Measurements from ENCODE around the gene ADAMTSL1.

Gene ADAMTSL1

DNA sequence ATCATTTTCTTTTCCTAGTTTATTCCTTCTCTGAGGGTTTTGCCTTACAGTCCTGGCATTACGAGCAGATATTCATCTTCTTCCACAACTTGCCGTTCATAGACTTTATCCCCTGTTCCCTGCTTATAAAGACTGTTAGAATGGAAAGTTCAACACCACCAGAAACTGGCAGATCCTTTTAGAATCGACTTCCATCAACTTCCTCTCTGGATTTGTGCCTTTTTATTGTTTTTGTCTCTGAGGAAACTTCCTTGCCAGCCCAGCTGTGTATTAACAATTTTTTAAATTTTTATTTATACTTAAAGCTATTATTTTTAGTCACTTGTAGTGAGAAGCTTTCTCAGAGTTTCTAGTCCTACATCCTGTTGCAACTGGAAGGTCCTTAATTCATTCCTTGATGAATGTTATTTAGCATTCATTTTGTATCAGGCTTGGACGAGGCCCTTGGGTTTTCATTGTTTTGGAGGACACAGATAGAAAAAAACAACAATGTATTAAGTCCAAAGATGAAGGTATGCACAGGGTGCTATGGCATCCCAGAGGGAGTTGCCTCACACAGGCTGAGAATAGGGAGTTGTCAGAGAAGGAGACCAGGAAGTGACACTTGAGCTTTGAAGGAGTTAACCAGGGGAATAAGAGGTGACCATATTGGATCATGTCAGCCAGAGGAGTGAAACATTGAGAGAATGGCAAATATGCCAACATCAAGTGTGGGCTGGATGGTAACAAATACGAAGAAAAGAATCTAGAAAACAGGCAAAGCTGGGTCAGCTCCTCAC is 81.3 kb downstream of the ADAMTSL1 start:
- DNase-seq, result no peak

DNA sequence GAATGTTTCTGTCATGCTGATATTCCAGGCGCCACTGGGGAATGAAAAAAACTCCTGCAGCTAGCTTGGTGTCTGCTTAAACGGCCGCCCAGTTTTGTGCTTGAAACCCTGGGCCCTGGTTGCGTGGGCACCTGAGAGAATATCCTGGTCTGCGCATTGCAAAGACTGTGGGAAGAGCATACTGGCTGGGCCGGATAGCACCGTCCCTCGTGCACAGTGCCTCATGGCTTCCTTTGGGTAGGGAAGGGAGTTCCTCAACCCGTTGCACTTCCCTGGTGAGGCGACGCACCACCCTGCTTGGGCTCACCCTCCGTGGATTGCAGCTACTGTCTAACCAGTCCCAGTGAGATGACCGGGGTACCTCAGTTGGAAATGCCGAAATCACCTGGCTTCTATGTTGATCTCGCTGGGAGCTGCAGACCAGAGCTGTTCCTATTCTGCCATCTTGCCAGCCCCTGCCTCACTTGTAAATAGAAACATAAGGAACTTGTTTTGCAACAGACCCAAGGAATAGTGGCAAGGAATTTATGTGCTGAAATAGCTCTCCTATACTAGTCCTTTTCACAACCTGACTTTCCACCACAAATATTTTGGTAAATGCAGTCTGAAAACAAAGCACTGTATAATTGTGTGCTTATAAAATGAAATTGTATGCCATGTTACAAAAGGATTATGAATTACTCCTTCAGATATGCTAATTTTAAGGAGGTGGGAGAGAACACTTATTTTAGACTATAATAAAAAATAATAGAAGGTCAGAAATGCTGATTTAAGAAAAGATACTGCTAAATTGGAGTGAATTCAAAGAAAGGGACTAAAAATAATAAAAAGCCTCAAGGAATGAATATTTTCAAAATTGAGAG is 90.3 kb downstream of the ADAMTSL1 start:
- DNase-seq, result no peak

DNA sequence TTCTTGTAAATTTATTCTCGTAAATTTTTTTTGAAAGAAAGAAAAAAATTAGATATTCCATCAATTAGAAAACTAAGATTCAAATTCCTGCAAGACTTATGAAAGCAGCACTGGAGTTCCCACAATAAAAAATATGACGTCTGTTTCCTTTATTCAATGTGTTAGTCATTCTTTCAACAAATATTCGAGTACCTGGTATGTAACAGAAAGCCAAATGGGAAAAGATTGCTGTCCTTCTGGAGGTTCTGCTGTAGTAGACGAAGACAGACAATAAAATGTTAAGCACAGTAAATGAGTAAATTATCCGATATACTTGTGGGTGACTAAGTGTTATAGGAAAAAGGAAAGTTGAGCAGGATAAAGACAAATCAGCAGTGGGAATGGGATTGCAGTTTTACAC is 92.2 kb downstream of the ADAMTSL1 start:
- DNase-seq, result no peak

DNA sequence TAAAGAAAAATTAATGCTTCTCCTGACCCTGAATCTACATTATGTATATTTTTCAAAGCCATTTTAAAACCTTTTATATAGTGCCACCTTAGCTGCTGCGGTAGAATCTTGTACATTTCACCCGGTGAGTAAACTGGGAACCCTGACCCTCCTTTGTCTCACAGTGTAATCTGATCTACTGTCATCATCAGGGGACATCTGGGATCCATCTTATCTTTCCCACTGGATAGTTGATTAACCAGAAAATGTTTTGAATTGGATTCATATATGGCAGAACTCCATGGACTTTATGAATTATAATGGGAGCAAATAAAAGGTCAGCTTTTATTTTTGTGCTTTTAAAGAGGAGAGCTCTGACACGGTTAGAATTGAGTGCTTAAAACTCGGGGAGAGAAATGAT is 95.0 kb downstream of the ADAMTSL1 start:
- no peak for DNase-seq

DNA sequence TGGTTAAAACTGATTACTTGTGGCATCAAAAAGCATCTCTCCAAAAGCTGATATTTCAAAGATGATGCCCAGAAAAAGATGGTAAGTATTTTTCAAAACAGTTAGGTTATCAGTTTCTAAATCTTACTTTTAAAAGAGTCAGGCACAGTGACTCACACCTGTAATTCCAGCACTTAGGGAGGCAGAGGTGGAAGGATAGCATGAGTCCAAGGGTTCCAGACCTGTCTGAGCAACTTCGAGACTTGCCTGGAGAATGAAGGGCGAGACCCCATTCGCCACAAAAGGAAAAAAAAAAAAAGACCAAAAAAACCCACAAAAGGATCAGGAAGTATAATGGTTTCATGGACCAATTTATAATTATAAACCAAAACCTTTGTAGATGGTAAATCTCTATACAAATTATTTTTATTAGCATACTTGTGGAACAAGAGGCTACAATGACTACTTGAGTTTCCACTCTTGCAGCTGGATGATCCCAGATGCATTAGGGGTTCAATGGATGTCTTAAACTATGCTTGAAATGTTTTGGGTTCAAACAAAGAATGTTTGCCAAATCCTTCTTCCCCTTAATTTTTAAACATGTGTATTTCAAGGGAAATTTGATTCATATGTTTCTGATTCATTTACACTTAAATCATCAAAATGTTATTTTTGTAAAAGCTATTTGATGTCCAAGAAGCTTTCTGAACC is 96.1 kb downstream of the ADAMTSL1 start:
- no peak for DNase-seq

DNA sequence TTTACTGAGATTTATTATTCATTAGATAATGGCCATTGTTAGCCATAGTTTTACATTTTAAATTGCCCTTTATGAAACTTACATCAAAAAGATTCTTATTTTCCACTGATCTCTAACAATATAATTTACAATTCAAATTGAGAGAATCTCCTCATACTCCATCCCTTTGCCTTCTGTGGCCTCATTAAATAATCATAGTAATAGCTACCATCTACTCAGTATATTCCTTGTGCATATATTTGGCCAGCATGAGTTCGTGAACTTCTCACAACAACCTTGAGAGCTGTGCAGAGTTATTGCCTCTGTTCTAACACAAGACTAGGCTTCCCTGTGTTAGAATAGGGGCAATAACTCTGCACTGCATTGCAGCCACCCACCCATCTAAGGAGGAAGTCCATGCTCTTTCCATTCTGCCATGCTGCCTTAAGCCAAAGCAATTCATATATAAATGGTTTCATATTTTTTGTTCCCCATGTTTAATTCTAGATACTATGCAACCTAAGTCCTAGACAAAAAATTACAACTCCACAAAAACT is 99.1 kb downstream of the ADAMTSL1 start:
- DNase-seq, result no peak

DNA sequence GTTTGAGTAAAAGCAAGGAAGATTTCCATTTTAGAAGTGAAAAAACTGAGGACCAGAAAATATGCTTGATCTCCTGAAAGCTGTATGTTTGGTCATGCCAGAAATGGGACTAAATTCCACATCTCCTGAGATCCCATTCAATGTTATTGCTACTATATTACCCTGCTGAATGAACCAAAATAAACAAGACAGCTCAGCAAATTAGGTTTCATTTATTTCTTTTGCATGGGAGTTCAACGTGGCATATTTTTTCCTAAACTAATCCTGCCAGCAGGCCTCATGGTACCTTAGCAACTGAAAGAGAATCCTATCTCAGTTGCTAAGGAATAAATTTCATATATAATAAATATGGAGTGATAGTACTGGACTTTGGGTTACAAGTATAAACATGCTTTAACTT is 101.7 kb downstream of the ADAMTSL1 start:
- no peak for DNase-seq

DNA sequence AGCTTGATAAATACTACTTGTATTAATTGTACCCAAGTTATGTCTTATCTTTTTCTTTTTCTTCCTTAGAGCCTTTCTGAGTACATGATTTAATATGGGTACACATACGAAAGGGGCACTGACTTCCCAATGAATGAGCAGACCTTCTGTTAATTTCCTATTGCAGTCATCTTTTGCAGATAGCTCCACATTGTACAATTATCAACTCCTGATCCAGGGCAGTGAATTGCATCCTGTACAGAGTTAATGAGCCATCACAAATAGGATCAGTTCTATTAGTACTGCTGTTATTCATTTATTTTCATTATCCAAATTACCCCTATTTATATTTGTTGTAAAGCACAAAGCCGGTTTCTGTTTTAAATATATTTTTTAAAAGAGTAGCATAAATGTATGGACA is 105.6 kb downstream of the ADAMTSL1 start:
- no peak for DNase-seq

DNA sequence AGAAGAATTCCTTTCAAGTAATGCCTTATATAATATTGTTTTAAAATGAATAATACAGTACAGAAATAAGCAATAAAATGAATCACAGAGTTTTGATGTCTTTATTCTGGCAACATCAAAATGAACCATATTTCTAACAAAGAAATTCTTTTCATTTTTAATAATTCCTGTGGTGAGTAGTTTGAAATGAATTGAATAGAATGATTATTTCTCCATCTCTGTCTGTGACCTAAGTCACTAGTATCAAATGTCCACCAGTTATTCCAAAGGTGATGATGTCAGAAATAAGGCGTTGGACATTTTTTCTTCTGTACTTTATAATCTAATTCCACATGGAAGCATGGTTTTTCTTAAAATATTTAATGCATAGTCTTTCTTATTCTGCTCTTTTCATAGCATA is 106.2 kb downstream of the ADAMTSL1 start:
- DNase-seq, result no peak

DNA sequence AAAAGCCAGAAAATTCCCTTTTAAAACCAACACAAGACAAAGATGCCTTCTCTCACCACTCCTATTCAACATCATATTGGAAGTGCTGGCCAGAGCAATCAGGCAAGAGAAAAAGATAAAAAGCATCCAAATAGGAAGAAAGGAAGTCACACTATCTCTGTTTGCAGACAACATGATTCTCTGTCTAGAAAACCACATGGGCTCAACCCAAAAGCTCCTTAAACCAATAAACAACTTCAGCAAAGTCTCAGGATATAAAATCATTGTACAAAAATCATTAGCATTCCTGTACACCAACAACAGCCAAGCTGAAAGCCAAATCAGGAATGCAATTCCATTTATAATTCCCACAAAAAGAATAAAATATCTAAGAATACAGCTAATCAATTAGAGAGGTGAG is 112.0 kb downstream of the ADAMTSL1 start:
- DNase-seq, result no peak

DNA sequence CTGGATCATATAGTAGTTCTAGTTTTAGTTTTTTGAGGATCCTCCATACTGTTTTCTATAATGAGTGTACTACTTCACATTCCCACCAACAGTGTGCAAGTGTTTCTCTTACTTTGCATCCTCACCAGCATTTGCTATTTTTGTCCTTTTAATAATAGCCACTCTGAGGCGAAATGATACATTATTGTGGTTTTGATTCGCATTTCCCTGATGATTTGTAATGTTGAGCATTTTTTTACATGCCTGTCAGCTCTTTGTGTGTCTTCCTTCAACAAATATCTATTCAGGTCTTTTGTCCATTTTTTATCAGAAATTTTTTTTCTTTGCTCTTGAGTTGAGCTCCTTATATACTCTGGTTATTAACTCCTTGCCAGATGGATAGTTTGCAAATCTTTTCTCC is 114.0 kb downstream of the ADAMTSL1 start:
- no peak for DNase-seq

DNA sequence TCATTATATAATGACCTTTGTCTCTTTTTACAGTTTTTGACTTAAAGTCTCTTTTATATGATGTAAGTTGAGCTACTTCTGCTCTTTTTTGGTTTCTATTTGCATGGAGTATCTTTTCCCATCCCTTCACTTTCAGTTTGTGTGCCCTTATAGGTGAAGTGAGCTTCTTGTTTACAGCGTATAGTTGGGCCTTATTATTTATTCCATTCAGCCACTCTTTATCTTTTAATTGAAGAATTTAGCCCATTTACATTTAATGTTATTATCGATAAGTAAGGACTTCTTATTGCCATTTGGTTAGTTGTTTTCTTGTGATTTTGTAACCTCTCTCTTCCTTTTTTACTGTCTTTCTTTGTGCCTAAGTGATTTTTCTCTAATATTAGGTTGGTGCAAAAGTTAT is 117.3 kb downstream of the ADAMTSL1 start:
- no peak for DNase-seq

DNA sequence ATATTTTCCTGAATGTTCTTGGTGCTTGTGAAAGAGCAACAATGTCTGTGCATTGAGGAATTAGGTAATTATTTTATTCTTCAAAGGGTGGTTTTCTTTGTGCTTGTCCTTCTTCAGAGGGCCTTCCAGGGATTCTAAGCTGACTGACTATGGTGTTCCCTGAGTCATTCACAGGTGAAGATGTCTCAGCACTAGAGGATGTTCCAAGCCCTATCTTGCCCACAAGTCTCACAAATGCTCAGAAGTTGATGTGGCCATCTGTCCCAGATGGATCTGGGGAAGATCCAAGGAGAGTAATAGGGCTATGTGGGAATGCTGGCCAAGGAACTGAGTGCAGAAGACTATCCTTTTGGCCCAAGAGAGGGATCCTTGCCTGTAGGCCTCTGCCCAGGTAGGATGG is 120.9 kb downstream of the ADAMTSL1 start:
- no peak for DNase-seq

DNA sequence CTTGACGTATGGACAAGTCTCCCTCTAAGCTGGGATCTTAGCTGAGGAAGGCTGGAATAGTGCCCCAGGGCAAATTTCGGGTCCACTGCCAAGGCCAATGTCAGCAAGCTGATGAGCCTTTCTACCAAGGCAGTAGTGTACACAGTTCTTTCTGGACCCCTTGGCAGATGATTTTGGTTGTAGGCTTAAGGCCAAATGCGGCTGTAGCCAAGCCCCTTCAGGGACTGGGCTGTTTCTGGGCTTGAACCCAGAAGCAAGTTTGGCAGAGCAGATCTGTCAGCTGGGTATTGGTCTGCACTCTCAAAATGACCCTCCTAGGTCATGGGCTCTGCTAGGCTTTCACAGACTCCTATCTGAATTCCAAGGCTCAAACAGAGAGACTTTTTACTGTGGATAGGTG is 121.6 kb downstream of the ADAMTSL1 start:
- DNase-seq, result no peak

DNA sequence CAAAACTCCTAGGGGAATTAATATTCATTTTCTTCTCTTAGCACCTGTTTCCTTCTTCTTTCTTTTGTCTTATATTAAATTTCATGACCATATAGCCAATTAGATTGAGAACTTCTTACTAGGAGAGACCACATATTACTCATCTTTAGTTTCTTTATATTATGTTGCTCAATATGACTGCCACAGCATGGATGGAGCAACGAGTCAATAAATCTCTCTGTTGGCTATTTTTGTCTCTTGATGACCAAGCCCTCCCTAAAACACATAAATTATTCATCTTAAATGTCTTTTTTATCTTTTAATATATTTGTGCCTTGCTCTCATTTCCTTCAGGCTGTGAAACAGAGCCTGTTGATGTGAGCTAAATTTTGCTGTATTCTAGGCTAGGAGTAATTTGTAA is 123.0 kb downstream of the ADAMTSL1 start:
- no peak for DNase-seq

DNA sequence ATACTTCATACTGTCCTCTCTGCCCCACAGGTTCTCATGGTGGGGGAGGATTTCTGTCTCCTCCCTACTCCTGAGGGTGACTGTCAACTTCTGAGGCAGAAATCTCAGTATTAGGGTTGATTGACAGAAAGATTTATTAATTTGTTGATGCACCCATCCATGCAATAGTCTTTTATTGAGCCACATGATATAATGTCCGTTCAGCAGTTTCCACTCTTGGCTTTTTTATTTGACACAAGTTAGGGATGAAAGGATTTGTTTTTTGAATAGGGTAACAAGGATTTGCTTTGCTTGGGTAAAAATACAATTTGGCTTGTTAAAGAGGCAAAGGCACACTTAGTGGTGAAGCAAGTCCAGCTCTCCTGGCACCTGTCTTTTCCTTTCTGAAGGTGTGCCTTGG is 125.0 kb downstream of the ADAMTSL1 start:
- no peak for DNase-seq

DNA sequence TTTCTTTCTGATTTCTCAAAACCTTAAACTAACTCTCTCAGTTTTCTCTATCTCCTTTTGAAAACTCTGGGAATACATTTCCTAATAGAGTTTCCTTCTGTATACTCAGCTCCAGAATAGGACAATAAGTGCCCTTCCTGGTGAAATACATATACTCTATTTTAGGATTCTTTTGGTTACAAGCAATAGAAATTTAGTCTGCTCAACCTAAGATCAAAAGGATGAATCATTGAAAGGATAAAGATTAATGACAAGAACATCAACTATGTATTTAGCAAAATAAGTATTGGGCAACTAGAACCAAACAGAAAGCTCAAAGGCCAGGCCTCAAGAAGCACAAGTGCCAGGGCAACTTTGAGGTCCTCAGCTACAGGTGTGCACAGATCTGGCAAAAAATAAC is 127.1 kb downstream of the ADAMTSL1 start:
- no peak for DNase-seq

DNA sequence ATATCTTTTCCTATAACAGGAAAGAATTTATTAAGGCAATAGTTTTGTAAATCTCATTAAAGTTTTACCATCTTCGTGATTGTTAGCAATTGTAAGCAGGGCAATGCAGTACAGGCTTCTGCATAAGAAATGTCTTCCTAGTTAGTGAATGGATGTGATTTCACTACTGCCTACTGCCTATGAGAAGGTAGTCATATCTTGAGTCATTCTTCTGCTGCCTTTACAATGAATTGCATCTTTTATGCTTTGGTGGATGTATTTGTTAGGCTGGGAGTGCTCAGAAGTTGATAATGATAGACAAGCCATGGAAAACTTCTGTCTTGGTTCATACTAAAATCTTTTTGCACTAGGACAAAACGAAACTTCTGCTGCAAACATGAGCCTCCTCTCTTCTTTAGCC is 128.0 kb downstream of the ADAMTSL1 start:
- DNase-seq, result no peak

DNA sequence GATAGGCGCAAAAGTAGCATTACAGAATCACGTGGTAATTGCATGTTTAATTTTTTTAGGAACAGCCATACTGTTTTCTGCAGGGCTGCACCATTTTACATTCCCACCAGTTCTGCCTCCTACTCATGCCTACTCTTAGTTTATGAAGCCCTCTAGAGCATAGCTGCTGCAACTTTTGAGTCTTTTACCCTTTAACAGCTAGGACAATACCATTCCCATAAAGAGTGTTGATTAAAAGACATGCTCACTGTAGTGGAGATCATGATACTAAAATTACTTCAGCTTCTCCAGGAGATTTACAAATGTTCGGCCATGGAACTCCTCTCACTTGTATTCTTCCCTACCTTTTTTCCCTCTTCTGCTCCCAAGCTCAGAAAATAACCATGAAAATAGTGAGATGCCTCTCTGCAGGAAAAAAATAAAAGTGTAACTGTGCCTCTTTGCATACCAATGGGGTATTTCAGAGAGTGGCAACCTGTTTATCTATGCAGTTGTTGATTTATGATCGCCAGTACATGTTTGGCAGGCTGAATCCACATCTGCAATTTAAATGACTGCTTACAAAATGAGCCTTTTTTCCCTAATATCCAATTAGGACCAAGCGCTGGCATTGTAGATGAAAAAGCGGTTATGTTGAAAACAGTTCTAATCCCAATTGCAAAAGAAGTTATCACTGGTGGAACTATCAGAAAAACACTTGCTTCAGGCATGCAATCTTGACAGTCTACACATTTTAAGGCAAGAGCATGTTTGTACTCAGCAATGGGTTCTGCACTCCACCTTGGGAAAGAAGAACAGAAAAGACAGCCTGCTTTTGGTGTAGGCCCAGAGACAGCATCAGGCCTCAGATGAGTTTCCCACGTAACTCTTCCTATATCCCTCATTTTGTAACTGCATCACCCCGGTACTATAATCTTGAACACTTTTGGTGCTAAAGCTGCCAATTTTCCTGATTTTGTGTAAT is 131.1 kb downstream of the ADAMTSL1 start:
- no peak for DNase-seq

DNA sequence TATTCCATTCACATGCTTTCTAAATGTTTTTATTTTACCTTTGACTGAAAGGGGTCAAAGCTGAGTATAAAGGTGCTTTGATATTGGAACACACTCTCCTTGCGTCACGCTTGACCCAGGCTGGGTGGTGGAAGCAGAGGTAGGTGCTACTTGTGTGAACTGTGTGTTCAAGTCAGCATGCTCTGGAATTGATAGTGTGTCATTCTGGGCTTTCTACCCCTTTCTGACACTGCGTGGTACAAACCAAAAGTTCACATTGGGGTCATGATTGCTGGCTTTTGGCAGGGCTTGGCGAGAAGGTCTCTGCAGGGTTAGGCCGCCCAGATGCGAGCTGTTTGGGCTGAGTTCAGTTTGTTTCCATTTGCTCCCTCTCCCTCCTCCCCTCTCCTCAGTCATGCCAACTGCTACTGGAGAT is 131.8 kb downstream of the ADAMTSL1 start:
- no peak for DNase-seq

DNA sequence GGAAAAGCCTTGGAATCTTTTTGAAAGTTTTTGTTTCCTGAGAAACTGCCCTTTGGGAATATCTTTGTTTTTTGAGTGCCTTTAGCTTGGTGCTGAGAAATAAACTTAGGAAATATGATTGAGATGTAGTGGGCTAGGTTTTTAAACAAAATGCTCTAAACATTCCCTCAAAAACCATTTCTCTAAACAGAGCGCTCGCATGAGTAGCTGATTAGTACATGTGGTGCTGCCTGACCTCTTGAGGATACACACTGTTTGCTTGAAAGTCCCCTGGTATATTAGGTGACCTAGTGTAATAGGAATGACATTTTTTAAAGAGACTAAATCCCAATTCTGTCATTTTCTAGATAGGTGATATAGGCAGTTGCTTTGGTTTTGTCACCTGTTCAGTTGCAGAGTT is 132.3 kb downstream of the ADAMTSL1 start:
- no peak for DNase-seq

DNA sequence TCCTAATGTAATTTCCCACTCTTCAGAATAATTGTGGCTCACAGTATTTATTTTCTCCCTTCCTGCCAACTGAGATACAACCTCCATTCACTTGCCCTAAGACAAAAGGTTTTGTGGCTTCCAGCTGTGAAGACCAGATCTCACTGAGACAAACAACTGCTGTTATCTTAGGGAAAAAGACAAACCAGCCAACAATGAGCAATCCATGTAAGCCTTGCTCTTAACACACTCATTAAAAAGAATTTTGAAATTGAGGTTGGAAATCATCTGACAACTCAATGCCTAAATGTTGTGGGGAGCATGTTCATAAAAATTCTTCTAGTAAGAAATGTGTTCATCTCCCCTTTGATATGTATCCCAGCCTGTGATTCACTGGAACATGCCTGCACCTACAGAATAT is 132.9 kb downstream of the ADAMTSL1 start:
- no peak for DNase-seq

All from cerebellar nuclear complex (tissue), 1 donor.